Hepatic stellate cell (primary cell): Measurements from ENCODE around the gene ANKEF1.

Experiments
- DNase-seq: peaks from one replicate; pipeline ENCODE4 v3.0.0; 2011; ENCODE audit warnings: low spot score

The ANKEF1 gene

GRCh38 chr20:10089871-10090587 lies 55.2 kb downstream of the ANKEF1 start:
- DNase-seq: no peak

- peak; percentile 24 for DNase-seq
Measured at GRCh38 chr20:10090588-10091166, 55.9 kb downstream of the ANKEF1 start.

DNA sequence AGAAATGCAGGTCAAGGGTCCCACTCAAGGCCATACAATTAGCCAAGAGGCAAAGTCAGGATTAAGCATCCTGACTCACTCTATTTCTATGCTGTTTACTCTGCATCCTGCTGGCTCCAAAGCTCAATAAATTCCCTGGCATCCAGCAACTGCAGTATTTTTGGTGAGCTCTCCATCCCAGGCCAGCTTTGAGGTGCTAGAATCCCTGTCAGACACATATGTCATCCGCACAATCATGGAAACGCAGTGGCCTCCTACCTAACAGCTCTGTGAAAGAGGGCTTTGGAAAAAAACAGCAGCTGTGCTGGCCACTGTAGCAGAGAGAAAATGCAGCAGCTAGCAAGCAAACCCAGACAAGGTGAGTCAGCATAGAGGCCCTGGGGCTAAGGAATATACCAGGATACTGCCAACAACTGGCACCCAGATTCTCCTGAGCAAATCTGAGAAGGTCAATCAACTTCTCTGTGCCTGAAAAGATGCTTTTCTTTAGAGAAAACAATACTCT lies 58.4 kb downstream of the ANKEF1 start:
- DNase-seq: peak; percentile 7

DNA sequence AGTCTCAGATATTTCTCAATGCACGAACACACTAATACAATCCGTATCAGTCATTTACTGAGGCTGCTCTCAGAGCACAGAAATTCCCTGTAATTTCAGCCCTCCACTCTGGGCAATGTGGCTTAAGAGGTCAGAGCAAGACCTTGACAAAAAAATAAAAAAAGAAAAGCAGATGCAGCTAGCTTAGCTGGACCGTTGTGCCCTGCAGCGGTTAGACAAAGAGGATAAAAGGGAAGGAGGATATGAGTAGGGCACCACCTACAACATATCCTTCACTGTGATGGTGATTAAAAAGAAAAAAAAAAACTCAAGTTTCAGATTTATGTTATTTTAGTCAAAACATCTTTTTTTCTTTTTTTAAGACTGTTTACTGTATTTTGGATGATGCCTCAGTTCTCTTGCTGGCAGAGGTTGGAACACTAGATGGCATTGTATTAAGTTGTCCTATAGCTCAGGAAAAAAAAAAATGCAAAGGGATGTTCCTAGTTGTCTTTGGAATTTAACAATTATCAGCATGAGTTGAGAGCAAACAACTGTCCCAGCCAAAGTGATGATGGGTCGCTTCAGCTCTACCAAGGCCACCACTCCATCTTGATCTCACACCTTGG lies 59.9 kb downstream of the ANKEF1 start:
- DNase-seq: no peak

GRCh38 chr20:10096790-10097189 lies 62.0 kb downstream of the ANKEF1 start:
- no peak for DNase-seq

DNA sequence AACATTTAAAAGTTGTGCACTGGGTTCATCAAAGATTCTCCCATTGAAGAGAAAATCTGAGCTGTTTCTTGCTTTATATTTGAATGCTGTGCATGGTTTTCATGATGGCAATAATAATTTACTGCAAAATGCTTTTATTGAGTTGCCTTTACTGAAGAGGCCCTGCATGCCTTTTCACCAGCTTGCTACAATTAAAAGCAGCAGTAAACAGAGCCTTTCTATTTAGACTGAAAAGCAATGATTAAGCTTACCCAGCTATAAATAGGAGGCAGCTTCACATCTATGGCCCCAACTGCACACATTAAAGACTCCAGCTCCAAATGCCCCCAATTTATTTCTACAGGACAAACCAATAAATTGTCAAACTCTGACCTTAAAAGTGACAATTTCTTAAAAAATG lies 70.3 kb downstream of the ANKEF1 start:
- no peak for DNase-seq
